ENCODE results near the gene PCDHA1.

DNA sequence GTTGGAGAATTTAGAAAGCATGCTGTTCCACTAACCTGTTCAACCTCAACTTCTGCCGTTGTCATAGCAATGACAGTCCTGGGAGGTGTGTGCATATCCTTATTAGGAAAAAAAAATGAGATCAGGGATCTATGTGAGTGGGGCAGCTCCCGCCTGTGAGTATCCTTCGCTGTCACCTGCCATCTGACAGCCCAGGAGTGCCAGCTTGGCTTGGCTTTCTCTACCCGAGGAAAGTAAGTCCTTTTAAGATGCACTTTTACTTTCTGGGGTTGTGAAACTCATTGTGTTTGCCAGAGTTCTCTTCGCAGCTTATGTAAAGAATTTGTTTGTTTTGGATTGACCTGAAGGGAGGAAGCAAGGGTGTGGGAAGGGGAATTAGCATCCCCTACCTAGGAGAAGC lies 202.2 kb downstream of the PCDHA1 start:
- TF ChIP-seq, protein P1, sequence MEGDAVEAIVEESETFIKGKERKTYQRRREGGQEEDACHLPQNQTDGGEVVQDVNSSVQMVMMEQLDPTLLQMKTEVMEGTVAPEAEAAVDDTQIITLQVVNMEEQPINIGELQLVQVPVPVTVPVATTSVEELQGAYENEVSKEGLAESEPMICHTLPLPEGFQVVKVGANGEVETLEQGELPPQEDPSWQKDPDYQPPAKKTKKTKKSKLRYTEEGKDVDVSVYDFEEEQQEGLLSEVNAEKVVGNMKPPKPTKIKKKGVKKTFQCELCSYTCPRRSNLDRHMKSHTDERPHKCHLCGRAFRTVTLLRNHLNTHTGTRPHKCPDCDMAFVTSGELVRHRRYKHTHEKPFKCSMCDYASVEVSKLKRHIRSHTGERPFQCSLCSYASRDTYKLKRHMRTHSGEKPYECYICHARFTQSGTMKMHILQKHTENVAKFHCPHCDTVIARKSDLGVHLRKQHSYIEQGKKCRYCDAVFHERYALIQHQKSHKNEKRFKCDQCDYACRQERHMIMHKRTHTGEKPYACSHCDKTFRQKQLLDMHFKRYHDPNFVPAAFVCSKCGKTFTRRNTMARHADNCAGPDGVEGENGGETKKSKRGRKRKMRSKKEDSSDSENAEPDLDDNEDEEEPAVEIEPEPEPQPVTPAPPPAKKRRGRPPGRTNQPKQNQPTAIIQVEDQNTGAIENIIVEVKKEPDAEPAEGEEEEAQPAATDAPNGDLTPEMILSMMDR (IDR thresholded peaks at IDR 0.05; ENCODE audit: low read depth, low read length) = no peak
- no peak for TF ChIP-seq EZH2phosphoT487 (IDR thresholded peaks at IDR 0.05; ENCODE audit: low read depth)

Data from OCI-LY3 (cell line).